Measurements from ENCODE around the gene CT45A2.
"Not testable (repeated sequence)": the region's sequence is repeated elsewhere in the genome, so short reads cannot be mapped to it uniquely, and the experiment has no call there.

The CT45A2 gene

GRCh38 chrX:135819912-135820311 lies at the start of gene CT45A2:
TSS of gene CT45A2 (minus strand) at chrX:135820012. CDS start at chrX:135816265, 3,747 bp downstream.
- DNase-seq (ENCODE audit: low spot score) = not testable (repeated sequence)

- DNase-seq (ENCODE audit: low spot score) = not testable (repeated sequence)
Measured at GRCh38 chrX:135854438-135854837, 34.6 kb upstream of the CT45A2 start, which contains the start of gene CT45A8. TSS of gene CT45A8 (minus strand) at chrX:135854538. CDS start at chrX:135850783, 3,755 bp downstream.

- not testable (repeated sequence) for DNase-seq (ENCODE audit: low spot score)
Measured at GRCh38 chrX:135837180-135837579, 17.4 kb upstream of the CT45A2 start, which contains the start of gene CT45A7. TSS of gene CT45A7 (minus strand) at chrX:135837280. CDS start at chrX:135833533, 3,747 bp downstream.

- DNase-seq (ENCODE audit: low spot score) = not testable (repeated sequence)
Measured at GRCh38 chrX:135802687-135803086, 17.1 kb downstream of the CT45A2 start, which contains the start of gene CT45A6. TSS of gene CT45A6 (minus strand) at chrX:135802787. CDS start at chrX:135798993, 3,794 bp downstream.

- DNase-seq (ENCODE audit: low spot score) = not testable (repeated sequence)
Measured at GRCh38 chrX:135785403-135785802, 34.4 kb downstream of the CT45A2 start, which contains the start of gene CT45A5. TSS of gene CT45A5 (minus strand) at chrX:135785503. CDS start at chrX:135781729, 3,774 bp downstream.

- not testable (repeated sequence) for DNase-seq (ENCODE audit: low spot score)
Measured at GRCh38 chrX:135768091-135768490, 51.7 kb downstream of the CT45A2 start, which contains the start of gene CT45A3. TSS of gene CT45A3 (minus strand) at chrX:135768191. CDS start at chrX:135764444, 3,747 bp downstream.

Data from HuH-7 (cell line).